GM23248 (cell line): ENCODE measurements around the gene HARBI1.

Source experiments
- EZH2 ChIP-seq: fragments of 200-600 bp; sonication (generic); IDR thresholded peaks from 2 replicates; pipeline ENCODE4 v1.6.1; 2018; ENCODE audit warnings: antibody characterized with exemption, mild to moderate bottlenecking; ENCODE audit not compliant: insufficient read depth, poor library complexity, severe bottlenecking
- EZH2phosphoT487 ChIP-seq: fragments of 200-600 bp; sonication (generic); IDR thresholded peaks from 2 replicates; pipeline ENCODE4 v1.6.1; 2018; ENCODE audit warnings: antibody characterized with exemption, moderate library complexity, mild to moderate bottlenecking, low read depth; ENCODE audit not compliant: insufficient read depth

- TF ChIP-seq EZH2, result no peak
- TF ChIP-seq EZH2phosphoT487, result no peak
Measured at GRCh38 chr11:46662366-46662765, 45.3 kb upstream of the HARBI1 start.
